ENCODE results near the gene TBC1D2B. TPM values are rescaled to one million over a fixed set of nuclear protein-coding genes. Genes with fewer than 3 reads are reported as not detected.

The TBC1D2B gene
- total and polyA plus RNA-seq, 2 experiments from 2014 or later: 24.8 to 38.4 TPM

DNA sequence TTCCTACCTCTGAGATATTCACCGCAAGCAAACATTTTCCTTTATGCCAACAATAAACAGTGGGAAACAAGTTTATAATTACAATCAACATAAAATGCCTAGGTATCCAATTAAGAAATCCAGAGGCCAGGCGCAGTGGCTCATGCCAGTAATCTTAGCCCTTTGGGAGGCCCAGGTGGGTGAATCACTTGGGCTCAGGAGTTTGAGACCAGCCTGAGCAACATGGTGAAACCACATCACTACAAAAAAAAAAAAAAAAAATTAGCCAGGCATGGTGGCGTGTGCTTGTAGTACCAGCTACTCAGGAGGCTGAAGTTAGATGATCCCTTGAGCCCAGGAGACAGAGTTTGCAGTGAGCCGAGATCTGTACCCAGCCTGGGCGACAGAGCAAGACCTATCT is 17.3 kb downstream of the TBC1D2B start:
- H3K9me3 ChIP-seq (ENCODE audit: low read depth): no peaks in the 10 kb centered on the region
- H3K27me3 ChIP-seq: no peaks in the 10 kb centered on the region
- peaks cover 5% of the 10 kb centered on the region for H4K20me1 ChIP-seq (ENCODE audit: insufficient read depth, poor library complexity, severe bottlenecking)
- no peak overlapping the region for H3K4me2 ChIP-seq
- H3K4me1 ChIP-seq (ENCODE audit: insufficient read depth): peaks cover 82% of the 10 kb centered on the region
- no peaks in the 10 kb centered on the region for H3K36me3 ChIP-seq (replicated peaks; ENCODE audit: insufficient read depth, low read depth)
- H3K4me3 ChIP-seq: no peak overlapping the region
- peaks cover 97% of the 10 kb centered on the region for H3K79me2 ChIP-seq
- H2AFZ ChIP-seq: no peak overlapping the region
- no peaks in the 10 kb centered on the region for H3K9me2 ChIP-seq (replicated peaks; ENCODE audit: insufficient read depth)
- peak overlapping the region; percentile 38 for H3K27ac ChIP-seq
- no peak for TF ChIP-seq EZH2 (IDR thresholded peaks at IDR 0.05; ENCODE audit: borderline replicate concordance)
- TF ChIP-seq, protein P1, sequence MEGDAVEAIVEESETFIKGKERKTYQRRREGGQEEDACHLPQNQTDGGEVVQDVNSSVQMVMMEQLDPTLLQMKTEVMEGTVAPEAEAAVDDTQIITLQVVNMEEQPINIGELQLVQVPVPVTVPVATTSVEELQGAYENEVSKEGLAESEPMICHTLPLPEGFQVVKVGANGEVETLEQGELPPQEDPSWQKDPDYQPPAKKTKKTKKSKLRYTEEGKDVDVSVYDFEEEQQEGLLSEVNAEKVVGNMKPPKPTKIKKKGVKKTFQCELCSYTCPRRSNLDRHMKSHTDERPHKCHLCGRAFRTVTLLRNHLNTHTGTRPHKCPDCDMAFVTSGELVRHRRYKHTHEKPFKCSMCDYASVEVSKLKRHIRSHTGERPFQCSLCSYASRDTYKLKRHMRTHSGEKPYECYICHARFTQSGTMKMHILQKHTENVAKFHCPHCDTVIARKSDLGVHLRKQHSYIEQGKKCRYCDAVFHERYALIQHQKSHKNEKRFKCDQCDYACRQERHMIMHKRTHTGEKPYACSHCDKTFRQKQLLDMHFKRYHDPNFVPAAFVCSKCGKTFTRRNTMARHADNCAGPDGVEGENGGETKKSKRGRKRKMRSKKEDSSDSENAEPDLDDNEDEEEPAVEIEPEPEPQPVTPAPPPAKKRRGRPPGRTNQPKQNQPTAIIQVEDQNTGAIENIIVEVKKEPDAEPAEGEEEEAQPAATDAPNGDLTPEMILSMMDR (IDR thresholded peaks at IDR 0.05; ENCODE audit: poor library complexity): no peak
- no peak for DNase-seq (ENCODE audit: low spot score)
- 98% methylated on average over 5 of the region's 5 CpGs for WGBS (ENCODE audit: low lambda C conversion rate, missing lambda C conversion rate)

DNA sequence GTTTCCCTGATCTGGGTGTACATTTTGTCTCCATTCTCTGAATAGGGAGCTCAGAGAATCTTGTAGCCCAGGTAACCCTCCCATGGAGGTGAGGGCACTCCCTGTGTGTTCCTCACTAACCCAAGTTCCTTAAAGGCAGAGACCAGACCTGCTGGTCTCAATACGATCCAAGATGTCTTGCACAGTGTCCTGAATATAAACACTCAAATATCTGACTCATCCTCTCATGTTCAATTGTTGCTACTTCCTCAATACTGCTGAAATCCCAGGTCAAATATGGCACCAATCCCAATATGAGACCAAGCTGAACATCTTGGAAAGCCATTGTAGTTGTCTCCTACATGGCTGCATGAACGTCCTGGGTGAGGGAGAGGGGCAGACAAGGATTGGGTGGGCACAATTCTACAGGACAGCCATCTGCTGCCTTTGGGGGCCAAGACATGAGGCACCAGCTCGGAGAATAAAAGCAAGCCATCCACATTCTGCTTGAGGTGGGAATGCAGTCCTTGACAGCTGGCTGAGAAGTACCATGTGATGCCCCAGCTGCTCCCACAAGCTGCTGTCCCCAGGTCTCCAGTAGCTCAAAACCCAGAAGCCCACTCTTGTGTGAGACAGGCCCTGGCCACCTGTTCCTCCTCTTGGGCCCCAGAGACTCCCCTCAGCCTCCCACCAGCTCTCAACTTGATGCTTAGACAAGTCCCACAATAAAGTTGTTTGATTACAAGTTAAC is 18.2 kb downstream of the TBC1D2B start:
- TF ChIP-seq, protein P1 (IDR thresholded peaks at IDR 0.05; ENCODE audit: poor library complexity): no peak
- TF ChIP-seq EZH2phosphoT487 (IDR thresholded peaks at IDR 0.05; ENCODE audit: low read depth, severe bottlenecking, unreplicated experiment) (no peak), EZH2 (IDR thresholded peaks at IDR 0.05; ENCODE audit: borderline replicate concordance) (no peak)
- H4K20me1 ChIP-seq (ENCODE audit: insufficient read depth, poor library complexity, severe bottlenecking): peaks cover 5% of the 10 kb centered on the region
- no peaks in the 10 kb centered on the region for H3K9me3 ChIP-seq (ENCODE audit: low read depth)
- H3K36me3 ChIP-seq (replicated peaks; ENCODE audit: insufficient read depth, low read depth): no peaks in the 10 kb centered on the region
- 83% methylated on average over 3 of the region's 3 CpGs for WGBS (ENCODE audit: low lambda C conversion rate, missing lambda C conversion rate)
- peaks cover 99% of the 10 kb centered on the region for H3K79me2 ChIP-seq
- H3K4me1 ChIP-seq (ENCODE audit: insufficient read depth): peaks cover 73% of the 10 kb centered on the region
- H2AFZ ChIP-seq: no peak overlapping the region
- no peaks in the 10 kb centered on the region for H3K9me2 ChIP-seq (replicated peaks; ENCODE audit: insufficient read depth)
- DNase-seq (ENCODE audit: low spot score): no peak
- no peaks in the 10 kb centered on the region for H3K27me3 ChIP-seq
- peak overlapping the region; percentile 38 for H3K27ac ChIP-seq
- no peak overlapping the region for H3K4me2 ChIP-seq
- no peak overlapping the region for H3K4me3 ChIP-seq

DNA sequence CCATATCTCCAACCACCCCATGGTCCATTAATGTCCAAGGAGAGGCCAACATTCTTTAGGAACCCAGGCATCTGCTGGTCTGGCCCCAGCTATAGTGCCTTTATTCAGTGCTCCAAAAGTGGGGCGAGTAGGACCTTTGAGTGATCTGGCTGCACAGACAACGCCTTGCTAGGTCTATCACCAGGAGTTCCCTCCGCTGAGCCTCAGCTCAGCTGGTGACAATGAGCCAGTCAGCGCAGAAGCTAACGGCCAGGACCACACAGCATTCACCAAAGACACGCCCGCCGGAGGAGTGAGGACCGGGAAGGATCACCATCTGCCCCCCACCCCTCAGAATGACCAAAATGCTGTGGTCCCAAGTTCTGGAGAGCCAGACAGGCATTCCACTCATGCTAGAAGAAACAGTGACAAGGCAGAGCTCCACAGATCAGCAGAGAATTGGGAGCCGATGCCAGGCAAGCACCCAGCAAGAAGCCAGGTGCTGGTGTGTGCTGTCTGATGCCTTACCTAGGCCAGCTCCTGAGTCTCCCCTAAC is 19.0 kb downstream of the TBC1D2B start:
- Histone ChIP-seq H3K9me2 (replicated peaks; ENCODE audit: insufficient read depth) (no peaks in the 10 kb centered on the region), H3K4me1 (ENCODE audit: insufficient read depth) (peaks cover 66% of the 10 kb centered on the region), H4K20me1 (ENCODE audit: insufficient read depth, poor library complexity, severe bottlenecking) (peaks cover 5% of the 10 kb centered on the region), H3K27me3 (no peaks in the 10 kb centered on the region), H2AFZ (no peak overlapping the region), H3K27ac (no peak overlapping the region), H3K4me2 (no peak overlapping the region), H3K79me2 (peaks cover 99% of the 10 kb centered on the region), H3K4me3 (no peak overlapping the region), H3K9me3 (ENCODE audit: low read depth) (no peaks in the 10 kb centered on the region), H3K36me3 (replicated peaks; ENCODE audit: insufficient read depth, low read depth) (no peaks in the 10 kb centered on the region)
- TF ChIP-seq EZH2 (IDR thresholded peaks at IDR 0.05; ENCODE audit: borderline replicate concordance) (no peak), EZH2phosphoT487 (IDR thresholded peaks at IDR 0.05; ENCODE audit: low read depth, severe bottlenecking, unreplicated experiment) (no peak)
- TF ChIP-seq, protein P1 (IDR thresholded peaks at IDR 0.05; ENCODE audit: poor library complexity): no peak
- DNase-seq (ENCODE audit: low spot score): no peak
- WGBS (ENCODE audit: low lambda C conversion rate, missing lambda C conversion rate): 93% methylated on average over 10 of the region's 10 CpGs
